OCI-LY1 (cell line): ENCODE results near the gene NPHP1.
"Not testable (repeated sequence)": the region's sequence is repeated elsewhere in the genome, so short reads cannot be mapped to it uniquely, and the experiment has no call there.

ENCODE experiments used
- H2AFZ ChIP-seq: fragments of 200-600 bp; sonication (generic), shearing (Covaris generic); 2 replicates; pipeline ENCODE4 v1.6.0; 2014; ENCODE audit warnings: antibody characterized with exemption, mild to moderate bottlenecking, low read length
- H3F3A ChIP-seq: fragments of 200-600 bp; sonication (generic), shearing (Covaris generic); 2 replicates; pipeline ENCODE4 v1.6.0; 2014; ENCODE audit warnings: mild to moderate bottlenecking, antibody characterized with exemption, low read length, moderate library complexity; ENCODE audit not compliant: insufficient read depth
- H3K27ac ChIP-seq: fragments of 200-600 bp; sonication (generic); 2 replicates; pipeline ENCODE4 v1.5.1; 2014; ENCODE audit warnings: low read length, mixed run types, mild to moderate bottlenecking, low read depth; ENCODE audit not compliant: poor library complexity, severe bottlenecking
- H3K27me3 ChIP-seq: fragments of 200-600 bp; sonication (generic); 2 replicates; pipeline ENCODE4 v1.6.0; 2014; ENCODE audit warnings: antibody characterized with exemption, mild to moderate bottlenecking, low read length, moderate library complexity; ENCODE audit not compliant: insufficient read depth
- H3K36me3 ChIP-seq: fragments of 200-600 bp; sonication (generic); 2 replicates; pipeline ENCODE4 v1.6.1; 2014; ENCODE audit warnings: mild to moderate bottlenecking, antibody characterized with exemption, low read length, moderate library complexity, mixed read lengths; ENCODE audit not compliant: insufficient read depth
- H3K4me1 ChIP-seq: fragments of 200-600 bp; sonication (generic); 2 replicates; pipeline ENCODE4 v1.5.1; 2014; ENCODE audit warnings: mild to moderate bottlenecking, low read length, moderate library complexity; ENCODE audit not compliant: insufficient read depth, severe bottlenecking
- H3K4me2 ChIP-seq: fragments of 200-600 bp; sonication (generic), shearing (Covaris generic); 2 replicates; pipeline ENCODE4 v1.6.1; 2014; ENCODE audit warnings: low read length
- H3K4me3 ChIP-seq: fragments of 200-600 bp; sonication (generic); 2 replicates; pipeline ENCODE4 v1.5.1; 2014; ENCODE audit warnings: low read length, low read depth, mild to moderate bottlenecking, mixed read lengths; ENCODE audit not compliant: poor library complexity, severe bottlenecking
- H3K79me2 ChIP-seq: fragments of 200-600 bp; shearing (Covaris generic); 2 replicates; pipeline ENCODE4 v1.6.1; 2016; ENCODE audit warnings: mixed run types, low read length, mixed read lengths; ENCODE audit not compliant: insufficient read depth
- H3K9ac ChIP-seq: fragments of 200-600 bp; sonication (generic), shearing (Covaris generic); 2 replicates; pipeline ENCODE4 v1.6.1; 2014; ENCODE audit warnings: mild to moderate bottlenecking, low read length, mixed read lengths
- H3K9me2 ChIP-seq: fragments of 200-600 bp; sonication (generic), shearing (Covaris generic); 2 replicates; pipeline ENCODE4 v1.6.1; 2014; ENCODE audit warnings: low read depth, mild to moderate bottlenecking, low read length, mixed read lengths
- H3K9me3 ChIP-seq: fragments of 200-600 bp; shearing (Covaris generic); 2 replicates; pipeline ENCODE4 v1.6.1; 2014; ENCODE audit warnings: low read length, mixed read lengths
- H4K20me1 ChIP-seq: fragments of 200-600 bp; sonication (generic), shearing (Covaris generic); 2 replicates; pipeline ENCODE4 v1.6.0; 2016; ENCODE audit warnings: mild to moderate bottlenecking, low read length; ENCODE audit not compliant: insufficient read depth
- EZH2 ChIP-seq: fragments of 200-600 bp; sonication (generic), shearing (Covaris generic); IDR thresholded peaks from 2 replicates; pipeline ENCODE4 v1.8.0; 2017; ENCODE audit warnings: borderline replicate concordance, mixed run types, mild to moderate bottlenecking, antibody characterized with exemption, low read length, moderate library complexity, mixed read lengths
- TF ChIP-seq, protein P1 (sequence below): fragments of 200-600 bp; sonication (generic), shearing (Covaris generic); IDR thresholded peaks from 2 replicates; pipeline ENCODE4 v1.5.1; 2017; ENCODE audit warnings: mild to moderate bottlenecking, antibody characterized with exemption, low read length, moderate library complexity, mixed read lengths

The NPHP1 gene

GRCh38 chr2:110101901-110102803, 102.7 kb downstream of the NPHP1 start:
- Histone ChIP-seq H3K9me2 (no peaks in the 10 kb centered on the region), H4K20me1 (no peaks in the 10 kb centered on the region), H3K27me3 (no peaks in the 10 kb centered on the region), H3K9me3 (no peaks in the 10 kb centered on the region), H3F3A (no peaks in the 10 kb centered on the region), H2AFZ (no peak overlapping the region), H3K4me3 (no peak overlapping the region), H3K27ac (no peak overlapping the region), H3K9ac (no peak overlapping the region), H3K4me1 (no peaks in the 10 kb centered on the region), H3K36me3 (no peaks in the 10 kb centered on the region), H3K4me2 (no peak overlapping the region), H3K79me2 (no peaks in the 10 kb centered on the region)
- no peak for TF ChIP-seq EZH2
- TF ChIP-seq, protein P1, sequence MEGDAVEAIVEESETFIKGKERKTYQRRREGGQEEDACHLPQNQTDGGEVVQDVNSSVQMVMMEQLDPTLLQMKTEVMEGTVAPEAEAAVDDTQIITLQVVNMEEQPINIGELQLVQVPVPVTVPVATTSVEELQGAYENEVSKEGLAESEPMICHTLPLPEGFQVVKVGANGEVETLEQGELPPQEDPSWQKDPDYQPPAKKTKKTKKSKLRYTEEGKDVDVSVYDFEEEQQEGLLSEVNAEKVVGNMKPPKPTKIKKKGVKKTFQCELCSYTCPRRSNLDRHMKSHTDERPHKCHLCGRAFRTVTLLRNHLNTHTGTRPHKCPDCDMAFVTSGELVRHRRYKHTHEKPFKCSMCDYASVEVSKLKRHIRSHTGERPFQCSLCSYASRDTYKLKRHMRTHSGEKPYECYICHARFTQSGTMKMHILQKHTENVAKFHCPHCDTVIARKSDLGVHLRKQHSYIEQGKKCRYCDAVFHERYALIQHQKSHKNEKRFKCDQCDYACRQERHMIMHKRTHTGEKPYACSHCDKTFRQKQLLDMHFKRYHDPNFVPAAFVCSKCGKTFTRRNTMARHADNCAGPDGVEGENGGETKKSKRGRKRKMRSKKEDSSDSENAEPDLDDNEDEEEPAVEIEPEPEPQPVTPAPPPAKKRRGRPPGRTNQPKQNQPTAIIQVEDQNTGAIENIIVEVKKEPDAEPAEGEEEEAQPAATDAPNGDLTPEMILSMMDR: no peak

DNA sequence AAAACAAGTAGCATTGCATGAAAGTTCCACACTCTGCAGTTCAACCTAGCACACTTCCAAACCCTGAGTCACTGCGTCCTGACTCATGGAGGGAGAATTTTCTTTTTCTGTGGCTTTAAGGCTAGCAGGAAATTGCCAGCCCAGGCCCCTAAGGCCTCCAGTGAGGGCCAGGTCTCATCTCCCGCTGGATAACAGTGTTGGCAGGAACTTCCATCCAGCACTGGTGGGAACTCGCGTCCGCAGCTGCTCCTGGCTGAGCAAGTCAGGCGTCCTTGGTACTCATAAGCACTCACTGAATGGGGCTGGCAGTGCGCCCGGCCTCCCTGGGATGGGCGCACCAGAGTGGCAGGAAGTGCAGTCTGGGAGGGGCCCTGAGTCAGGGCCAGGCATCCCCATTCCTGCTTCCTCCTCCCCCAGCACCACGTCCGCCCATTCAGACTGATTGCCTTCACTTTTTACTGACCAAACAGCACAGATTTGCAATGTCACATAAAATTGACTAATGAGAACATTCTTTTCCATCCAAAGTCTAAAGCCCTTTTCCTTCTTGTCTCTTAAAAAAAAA, 103.5 kb downstream of the NPHP1 start:
- no peaks in the 10 kb centered on the region for H3K36me3 ChIP-seq
- no peaks in the 10 kb centered on the region for H3K27me3 ChIP-seq
- H3K9me3 ChIP-seq: no peaks in the 10 kb centered on the region
- no peaks in the 10 kb centered on the region for H3K79me2 ChIP-seq
- H3F3A ChIP-seq: no peaks in the 10 kb centered on the region
- H3K4me2 ChIP-seq: no peak overlapping the region
- H3K4me1 ChIP-seq: no peaks in the 10 kb centered on the region
- TF ChIP-seq EZH2: no peak
- TF ChIP-seq, protein P1: no peak
- H2AFZ ChIP-seq: no peak overlapping the region
- H3K9ac ChIP-seq: no peak overlapping the region
- H3K9me2 ChIP-seq: no peaks in the 10 kb centered on the region
- H3K27ac ChIP-seq: no peak overlapping the region
- H4K20me1 ChIP-seq: no peaks in the 10 kb centered on the region
- no peak overlapping the region for H3K4me3 ChIP-seq

- H2AFZ ChIP-seq, H3K27me3 ChIP-seq, H3K4me3 ChIP-seq, H3K4me1 ChIP-seq, H3F3A ChIP-seq, H3K36me3 ChIP-seq, H3K9ac ChIP-seq, H4K20me1 ChIP-seq, H3K4me2 ChIP-seq, H3K79me2 ChIP-seq, H3K9me3 ChIP-seq, H3K27ac ChIP-seq, H3K9me2 ChIP-seq: not testable (repeated sequence)
These were observed 103.9 kb downstream of the NPHP1 start for GRCh38 chr2:110100880-110101279.
